ENCODE results near the gene CIZ1.
A peak's percentile ranks its signal among the peaks of the same experiment; 100 is the strongest.

CIZ1 gene

DNA sequence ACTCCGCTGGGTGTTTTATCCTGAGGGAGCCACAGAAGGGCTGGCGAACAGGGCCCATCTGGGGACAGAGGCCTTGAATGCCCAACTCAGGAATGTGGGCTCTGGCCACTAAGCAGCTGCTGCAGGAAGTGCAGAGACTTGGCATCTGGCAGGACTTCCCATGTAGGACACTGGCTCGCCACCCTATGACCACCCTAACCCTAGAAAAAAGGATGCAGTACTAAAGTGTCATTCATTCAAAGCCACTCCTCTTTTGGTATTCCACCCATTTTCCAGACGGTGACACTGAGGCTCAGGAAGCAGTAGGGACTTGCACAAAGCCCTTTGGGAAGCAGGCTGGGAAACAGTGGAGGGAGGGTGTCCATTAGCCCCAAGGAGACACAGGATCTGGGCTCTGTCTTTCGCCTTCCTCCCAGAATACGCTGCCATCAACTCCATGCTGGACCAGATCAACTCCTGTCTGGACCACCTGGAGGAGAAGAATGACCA lies 28.3 kb downstream of the CIZ1 start:
- TF ChIP-seq MYC (IDR thresholded peaks at IDR 0.05; ENCODE audit: low read depth, low read length) = no peak
- no peak for TF ChIP-seq MAX (IDR thresholded peaks at IDR 0.05; ENCODE audit: low read depth, low read length)
- no peak for TF ChIP-seq CTCF (IDR thresholded peaks at IDR 0.05; ENCODE audit: low read depth, low read length)
- TF ChIP-seq POLR2A (IDR thresholded peaks at IDR 0.05; ENCODE audit: extremely low read depth, insufficient read length) = no peak
- no peak overlapping the region for H3K4me3 ChIP-seq (ENCODE audit: low read depth, low read length)
- DNase-seq (ENCODE audit: low read depth) = no peak

- DNase-seq (ENCODE audit: low read depth) = no peak
- TF ChIP-seq MAX (IDR thresholded peaks at IDR 0.05; ENCODE audit: low read depth, low read length) (no peak), MYC (IDR thresholded peaks at IDR 0.05; ENCODE audit: low read depth, low read length) (no peak), CTCF (IDR thresholded peaks at IDR 0.05; ENCODE audit: low read depth, low read length) (no peak), POLR2A (IDR thresholded peaks at IDR 0.05; ENCODE audit: extremely low read depth, insufficient read length) (no peak)
- no peak overlapping the region for H3K4me3 ChIP-seq (ENCODE audit: low read depth, low read length)
These were observed 29.0 kb downstream of the CIZ1 start for GRCh38 chr9:128162215-128163026.

GRCh38 chr9:128161215-128161902 lies 30.0 kb downstream of the CIZ1 start:
- peak overlapping the region; percentile 87 for H3K4me3 ChIP-seq (ENCODE audit: low read depth, low read length)
- TF ChIP-seq MYC (IDR thresholded peaks at IDR 0.05; ENCODE audit: low read depth, low read length) (no peak), CTCF (IDR thresholded peaks at IDR 0.05; ENCODE audit: low read depth, low read length) (no peak), MAX (IDR thresholded peaks at IDR 0.05; ENCODE audit: low read depth, low read length) (no peak), POLR2A (IDR thresholded peaks at IDR 0.05; ENCODE audit: extremely low read depth, insufficient read length) (no peak)
- DNase-seq (ENCODE audit: low read depth) = no peak

DNA sequence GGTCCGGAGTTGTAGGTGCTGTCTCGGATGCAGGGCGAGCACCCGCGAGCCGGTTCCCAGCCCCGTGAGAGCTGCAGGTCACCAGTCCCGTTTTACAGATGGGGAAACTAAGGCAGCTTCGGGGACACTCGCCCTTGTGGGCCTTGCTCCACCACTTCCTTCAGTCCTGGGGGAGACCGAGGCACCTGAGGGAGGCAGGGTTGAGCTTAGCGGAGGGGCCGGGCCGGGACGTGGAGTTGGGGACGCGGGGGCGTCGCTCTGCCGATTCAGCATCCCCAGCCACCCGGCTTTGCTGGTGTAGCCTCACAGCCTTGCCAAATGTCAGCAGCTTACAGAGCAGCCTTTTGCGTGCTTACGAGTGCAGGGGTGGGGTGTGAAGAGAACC lies 30.8 kb downstream of the CIZ1 start:
- TF ChIP-seq MYC (IDR thresholded peaks at IDR 0.05; ENCODE audit: low read depth, low read length) (0 out of 2 replicates have a peak, but pooled peaks have one; percentile 23), POLR2A (IDR thresholded peaks at IDR 0.05; ENCODE audit: extremely low read depth, insufficient read length) (no peak)
- peak; percentile 67 for DNase-seq (ENCODE audit: low read depth)
- H3K4me3 ChIP-seq (ENCODE audit: low read depth, low read length) = peak overlapping the region; percentile 87

GRCh38 chr9:128159784-128160602 lies 31.4 kb downstream of the CIZ1 start, which contains the start of gene BBLN:
TSS of gene BBLN (plus strand) at chr9:128160265. CDS start at chr9:128160408, 143 bp downstream.
- TF ChIP-seq MAX (IDR thresholded peaks at IDR 0.05; ENCODE audit: low read depth, low read length) (no peak; the same call in 1 of the 2 replicates), CTCF (IDR thresholded peaks at IDR 0.05; ENCODE audit: low read depth, low read length) (no peak), POLR2A (IDR thresholded peaks at IDR 0.05; ENCODE audit: extremely low read depth, insufficient read length) (peak; percentile 81), MYC (IDR thresholded peaks at IDR 0.05; ENCODE audit: low read depth, low read length) (peak; percentile 1; the same call in 1 of the 2 replicates)
- peak; percentile 91 for DNase-seq (ENCODE audit: low read depth)
- peak within 1 kb of the TSS; percentile 87 for H3K4me3 ChIP-seq (ENCODE audit: low read depth, low read length)

Data from NB4 (cell line).